B cell (primary cell): ENCODE data around the gene CTNS.

Experiments
- EZH2 ChIP-seq: IDR thresholded peaks from 2 replicates; pipeline ENCODE4 v1.6.1; 2012; ENCODE audit warnings: borderline replicate concordance, low read depth, mild to moderate bottlenecking, moderate library complexity, low read length; ENCODE audit not compliant: insufficient read depth, poor library complexity, severe bottlenecking
- TF ChIP-seq, protein P1 (sequence below): fragments of 200-600 bp; IDR thresholded peaks from one replicate; pipeline ENCODE4 v1.8.0; 2022; ENCODE audit warnings: antibody characterized with exemption, mild to moderate bottlenecking

DNA sequence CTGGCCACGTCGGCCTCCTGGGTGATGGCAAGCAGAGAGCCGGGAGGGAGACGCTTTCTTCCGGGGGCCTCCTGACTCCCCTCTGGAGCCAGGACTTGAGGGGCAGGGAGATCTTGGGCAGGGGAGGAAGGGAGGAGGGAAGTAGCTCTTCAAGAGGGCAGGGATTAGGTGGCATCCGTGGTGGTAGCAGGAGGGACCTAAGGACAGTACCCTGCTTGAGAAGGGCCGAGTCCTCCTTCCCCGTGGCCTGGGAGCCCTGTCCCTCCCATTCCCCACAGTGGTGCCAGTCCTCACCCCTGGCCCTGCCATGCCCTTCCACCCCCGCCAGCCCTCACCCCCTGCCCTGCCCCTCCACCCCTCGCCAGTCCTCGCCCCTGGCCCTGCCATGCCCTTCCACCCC lies 19.2 kb downstream of the CTNS start:
- TF ChIP-seq, protein P1, sequence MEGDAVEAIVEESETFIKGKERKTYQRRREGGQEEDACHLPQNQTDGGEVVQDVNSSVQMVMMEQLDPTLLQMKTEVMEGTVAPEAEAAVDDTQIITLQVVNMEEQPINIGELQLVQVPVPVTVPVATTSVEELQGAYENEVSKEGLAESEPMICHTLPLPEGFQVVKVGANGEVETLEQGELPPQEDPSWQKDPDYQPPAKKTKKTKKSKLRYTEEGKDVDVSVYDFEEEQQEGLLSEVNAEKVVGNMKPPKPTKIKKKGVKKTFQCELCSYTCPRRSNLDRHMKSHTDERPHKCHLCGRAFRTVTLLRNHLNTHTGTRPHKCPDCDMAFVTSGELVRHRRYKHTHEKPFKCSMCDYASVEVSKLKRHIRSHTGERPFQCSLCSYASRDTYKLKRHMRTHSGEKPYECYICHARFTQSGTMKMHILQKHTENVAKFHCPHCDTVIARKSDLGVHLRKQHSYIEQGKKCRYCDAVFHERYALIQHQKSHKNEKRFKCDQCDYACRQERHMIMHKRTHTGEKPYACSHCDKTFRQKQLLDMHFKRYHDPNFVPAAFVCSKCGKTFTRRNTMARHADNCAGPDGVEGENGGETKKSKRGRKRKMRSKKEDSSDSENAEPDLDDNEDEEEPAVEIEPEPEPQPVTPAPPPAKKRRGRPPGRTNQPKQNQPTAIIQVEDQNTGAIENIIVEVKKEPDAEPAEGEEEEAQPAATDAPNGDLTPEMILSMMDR: no peak
- no peak for TF ChIP-seq EZH2
